NCI-H345 treated with DMSO at 0.1 percent for 48 hours (cell line): Measurements from ENCODE around the gene RFT1.

Source experiments
- DNase-seq: peaks from one replicate; lab custom pipeline; 2025; ENCODE audit not compliant: unreplicated experiment; lab: John Stamatoyannopoulos, UW

RFT1 gene

DNA sequence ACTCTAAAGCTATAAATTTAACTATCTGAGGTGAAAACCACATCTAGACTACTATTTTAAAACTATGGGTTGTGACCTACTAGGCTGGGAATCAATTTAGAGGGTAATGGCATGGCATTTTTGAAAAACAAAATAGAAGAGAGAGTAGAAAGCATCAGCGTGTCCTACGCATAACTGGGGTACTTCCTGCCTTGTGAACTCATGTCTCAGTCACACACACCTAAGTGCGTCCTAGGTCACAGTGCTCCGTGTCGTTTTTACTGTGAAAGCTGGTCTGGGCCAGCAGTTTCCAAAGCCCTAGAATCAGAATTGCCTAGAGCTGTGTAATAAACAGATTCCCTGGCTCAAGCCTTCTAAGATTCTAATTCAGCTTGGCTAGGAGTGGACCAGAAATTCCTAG is 32.3 kb downstream of the RFT1 start:
- no peak for DNase-seq

DNA sequence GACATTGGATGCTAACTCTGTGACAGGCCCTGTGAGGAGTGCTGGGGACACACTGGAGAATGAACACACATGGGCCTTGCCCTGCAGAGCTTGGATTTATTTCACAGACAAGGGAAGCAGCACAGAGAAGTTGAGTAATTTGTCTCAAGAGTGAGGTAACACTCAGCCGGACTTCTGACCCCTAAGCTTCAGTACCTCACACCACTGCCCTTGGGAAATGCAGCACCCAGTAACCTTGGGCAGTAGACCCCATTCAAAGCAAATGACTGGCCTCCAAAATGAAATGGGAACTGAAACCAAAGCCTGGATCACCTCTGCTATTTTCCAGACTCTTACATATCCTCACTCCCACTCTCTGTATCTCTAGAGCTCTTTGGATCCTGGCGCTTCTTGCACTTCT is 37.3 kb downstream of the RFT1 start:
- no peak for DNase-seq

DNA sequence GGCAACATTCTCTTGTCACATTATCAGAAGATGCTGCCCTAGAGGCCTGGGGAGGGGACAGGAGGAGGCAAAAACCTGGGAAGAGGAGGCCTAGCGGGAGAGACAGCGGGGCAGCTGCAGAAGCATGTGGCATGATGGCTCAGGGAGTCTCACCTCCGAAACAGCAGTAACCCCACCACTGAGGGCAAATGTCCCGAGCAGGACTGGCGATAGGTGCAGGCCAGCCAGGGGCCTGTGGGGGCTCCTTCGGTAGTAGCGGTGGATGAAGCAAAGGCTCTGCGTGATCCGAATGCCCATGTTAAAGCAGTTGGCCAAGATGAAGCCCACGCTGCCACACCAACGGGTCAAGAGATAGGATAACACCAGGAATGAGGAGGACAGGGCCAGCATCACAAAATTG is 38.0 kb downstream of the RFT1 start:
- DNase-seq, result no peak

DNA sequence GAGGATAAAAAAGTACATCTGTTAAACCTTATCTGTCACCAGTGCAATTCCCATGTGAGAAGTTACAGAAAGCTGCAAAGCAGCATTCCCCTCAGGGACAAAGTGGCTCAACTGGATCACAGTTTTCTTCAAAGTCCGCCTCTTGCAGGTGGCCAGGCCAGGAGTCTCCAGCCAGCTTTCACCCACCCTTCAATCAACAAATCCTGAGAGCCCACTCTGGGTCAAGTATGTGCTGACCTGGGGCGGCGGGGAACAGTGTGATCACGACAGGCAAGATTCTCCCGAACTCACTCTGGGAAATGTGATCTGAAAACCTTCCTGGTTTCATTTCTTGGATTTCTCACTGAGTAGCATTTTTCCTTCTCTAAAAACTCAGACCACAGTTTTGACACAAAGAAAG is 39.2 kb downstream of the RFT1 start:
- DNase-seq, result no peak

DNA sequence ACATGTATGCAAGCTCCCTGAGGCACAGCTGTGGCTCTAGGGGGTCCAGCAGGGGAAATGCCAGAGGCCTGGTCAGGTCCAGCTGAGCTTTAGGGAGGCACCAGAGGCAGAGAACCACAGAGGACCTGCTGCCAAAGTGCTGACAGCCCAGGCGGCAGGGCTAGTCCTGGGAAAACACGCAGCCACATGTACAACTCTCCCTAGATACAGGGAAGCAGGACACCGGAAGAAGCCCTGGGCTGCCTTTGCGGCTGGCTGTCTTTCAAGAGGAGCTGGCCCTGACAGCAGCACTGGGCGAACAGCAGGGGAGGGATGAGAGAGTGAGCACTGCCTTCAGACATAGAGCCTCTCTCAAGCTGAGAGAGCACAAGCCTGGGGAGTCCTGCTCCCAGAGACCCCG is 40.7 kb downstream of the RFT1 start:
- DNase-seq, result no peak

DNA sequence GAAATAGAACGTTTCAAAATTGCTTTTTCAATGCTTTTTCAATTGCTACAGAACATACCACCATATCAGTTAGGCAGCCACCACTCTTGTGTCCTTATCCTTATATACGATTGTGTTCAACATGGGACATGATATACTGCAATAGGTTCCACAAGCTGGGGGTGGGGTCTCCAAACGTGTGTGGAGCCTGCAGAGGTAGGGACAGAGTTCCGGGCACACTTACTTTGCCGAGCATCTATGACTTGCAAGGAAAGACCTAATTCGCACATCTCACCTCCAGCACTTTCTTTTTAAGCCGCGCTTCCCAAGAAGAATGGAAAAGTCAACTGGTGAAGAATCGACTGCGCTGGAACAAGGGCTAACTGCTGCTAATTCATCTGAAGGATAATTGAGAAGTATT is 44.8 kb downstream of the RFT1 start:
- no peak for DNase-seq

DNA sequence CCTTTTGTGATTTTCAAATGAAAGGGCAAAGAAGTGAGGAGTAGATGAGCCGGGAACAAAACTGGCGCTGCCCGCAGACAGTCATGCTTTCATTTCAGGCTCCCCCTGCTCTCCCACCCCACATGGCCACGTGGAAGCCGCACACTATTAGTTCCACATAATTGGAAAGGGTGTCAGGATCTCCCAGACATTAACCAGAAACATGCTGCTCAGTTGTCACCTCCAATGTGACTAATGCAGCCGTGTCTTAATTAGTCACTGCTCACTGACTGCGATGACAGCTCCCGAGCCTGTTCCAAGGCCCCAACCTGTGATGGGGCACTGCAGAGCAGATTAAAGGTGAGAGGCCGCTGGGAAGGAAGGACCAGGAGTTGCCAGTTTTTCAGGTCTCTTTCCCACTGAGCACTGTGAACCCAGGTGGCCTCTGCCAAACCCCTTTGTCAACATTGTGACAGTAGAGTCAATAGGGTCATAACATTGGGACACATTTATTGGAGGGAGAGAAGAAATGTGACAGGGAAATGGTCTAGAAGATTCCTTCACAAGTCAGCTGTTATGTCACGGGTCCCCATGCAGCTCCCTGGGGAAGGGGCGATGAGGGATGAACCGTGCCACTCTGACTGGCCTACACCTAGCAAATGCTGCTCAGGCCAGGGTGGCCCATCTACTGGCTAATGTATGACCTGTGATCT is 45.8 kb downstream of the RFT1 start:
- no peak for DNase-seq

DNA sequence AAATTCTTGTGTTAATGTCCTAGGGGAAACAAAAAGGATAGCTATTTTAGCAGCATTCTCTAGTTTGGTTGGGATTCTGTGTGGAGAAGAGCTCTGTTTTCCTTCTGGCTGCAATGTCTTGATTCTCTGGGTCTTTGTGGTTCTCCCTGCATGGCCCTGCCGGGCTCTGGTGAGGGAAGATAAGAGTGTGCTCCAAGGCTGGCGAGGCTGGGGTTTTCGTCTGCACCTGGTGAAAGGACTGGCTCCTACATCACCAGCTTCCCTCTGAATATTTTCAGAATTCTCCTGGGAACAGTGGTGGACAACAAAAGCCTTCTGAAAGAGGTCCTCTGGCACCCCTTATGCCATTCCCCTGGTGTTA is 46.3 kb downstream of the RFT1 start:
- no peak for DNase-seq

DNA sequence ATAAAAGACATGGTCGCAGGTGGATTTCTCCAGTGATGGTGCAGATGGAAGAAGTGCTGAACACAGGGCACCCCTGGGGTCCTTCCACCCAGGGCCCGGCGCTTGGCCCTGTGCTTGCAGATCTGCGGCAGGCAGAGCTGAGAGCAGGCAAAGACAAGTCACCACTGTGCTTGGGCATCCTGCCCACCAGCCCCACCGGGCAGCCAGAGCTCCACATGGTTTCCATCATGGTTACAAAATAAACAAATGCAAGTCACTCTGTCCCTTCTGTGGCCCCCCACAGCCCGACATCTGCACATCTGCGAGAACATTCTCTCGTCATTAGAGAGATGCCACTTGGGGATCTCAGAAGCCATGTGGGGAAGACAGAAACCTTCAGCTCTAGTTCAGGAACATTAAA is 46.7 kb downstream of the RFT1 start:
- no peak for DNase-seq

DNA sequence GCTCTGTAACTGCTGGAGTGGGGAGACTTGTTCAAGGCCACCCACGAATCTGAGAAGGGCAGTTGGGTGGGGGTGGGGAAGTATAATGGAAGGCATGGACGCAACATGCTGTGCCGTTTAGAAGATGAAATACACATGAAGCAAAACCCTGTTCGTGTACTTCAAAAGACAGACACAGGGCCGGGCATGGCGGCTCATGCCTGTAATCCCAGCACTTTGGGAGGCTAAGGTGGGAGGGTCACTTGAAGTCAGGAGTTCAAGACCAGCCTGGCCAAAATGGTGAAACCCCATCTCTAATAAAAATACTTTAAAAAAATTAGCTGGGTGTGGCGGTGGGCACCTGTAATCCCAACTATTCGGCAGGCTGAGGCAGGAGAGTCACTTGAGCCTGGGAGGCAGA is 47.5 kb downstream of the RFT1 start:
- no peak for DNase-seq

DNA sequence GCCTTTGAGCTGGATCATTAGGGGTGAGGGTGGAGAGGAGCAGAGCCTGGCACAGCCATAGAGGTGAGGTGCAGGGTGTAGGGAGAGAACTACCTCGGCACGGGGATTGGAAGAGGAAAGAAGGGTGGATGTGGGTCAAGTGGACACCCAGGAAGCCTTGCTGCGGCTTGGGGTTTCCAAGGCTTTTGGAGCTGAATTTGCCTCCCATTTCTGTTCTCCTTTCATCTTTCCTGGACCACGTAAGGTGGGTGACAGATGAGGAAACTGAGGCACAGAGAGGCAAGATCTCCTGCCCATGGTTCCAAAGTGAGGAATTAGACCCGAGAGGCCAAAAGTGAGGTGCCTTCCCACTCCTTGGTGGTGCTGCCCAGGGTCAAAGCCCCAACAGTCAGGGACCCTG is 48.9 kb downstream of the RFT1 start:
- DNase-seq, result no peak

DNA sequence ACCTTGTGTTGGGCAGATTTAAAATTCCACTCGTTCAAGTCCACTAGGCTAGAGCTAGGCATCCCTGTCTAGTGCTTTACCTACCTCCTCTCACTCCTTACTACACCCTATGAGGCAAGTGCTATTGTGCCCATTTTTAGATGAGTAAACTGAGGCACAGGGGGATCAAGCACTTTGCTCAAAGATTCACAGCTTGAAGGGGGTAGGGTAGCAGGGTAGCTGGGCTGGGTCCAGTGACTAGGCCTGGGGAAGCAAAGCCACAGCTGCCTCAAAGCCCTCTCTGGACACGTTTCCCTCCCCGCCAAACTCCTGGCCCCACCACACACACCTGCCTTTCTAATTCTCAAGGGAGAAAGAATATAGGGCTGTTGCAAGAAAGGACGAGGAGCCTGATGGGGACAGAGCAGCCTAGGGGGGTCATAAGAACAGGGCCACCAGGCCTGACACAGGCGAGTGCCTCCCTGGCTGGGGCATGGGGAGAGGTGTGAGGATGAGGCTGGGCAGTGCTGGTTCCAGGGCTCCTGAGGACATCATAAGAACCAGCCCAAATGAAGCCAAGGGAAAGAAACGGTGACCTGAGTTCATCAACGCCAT is 49.5 kb downstream of the RFT1 start:
- no peak for DNase-seq

DNA sequence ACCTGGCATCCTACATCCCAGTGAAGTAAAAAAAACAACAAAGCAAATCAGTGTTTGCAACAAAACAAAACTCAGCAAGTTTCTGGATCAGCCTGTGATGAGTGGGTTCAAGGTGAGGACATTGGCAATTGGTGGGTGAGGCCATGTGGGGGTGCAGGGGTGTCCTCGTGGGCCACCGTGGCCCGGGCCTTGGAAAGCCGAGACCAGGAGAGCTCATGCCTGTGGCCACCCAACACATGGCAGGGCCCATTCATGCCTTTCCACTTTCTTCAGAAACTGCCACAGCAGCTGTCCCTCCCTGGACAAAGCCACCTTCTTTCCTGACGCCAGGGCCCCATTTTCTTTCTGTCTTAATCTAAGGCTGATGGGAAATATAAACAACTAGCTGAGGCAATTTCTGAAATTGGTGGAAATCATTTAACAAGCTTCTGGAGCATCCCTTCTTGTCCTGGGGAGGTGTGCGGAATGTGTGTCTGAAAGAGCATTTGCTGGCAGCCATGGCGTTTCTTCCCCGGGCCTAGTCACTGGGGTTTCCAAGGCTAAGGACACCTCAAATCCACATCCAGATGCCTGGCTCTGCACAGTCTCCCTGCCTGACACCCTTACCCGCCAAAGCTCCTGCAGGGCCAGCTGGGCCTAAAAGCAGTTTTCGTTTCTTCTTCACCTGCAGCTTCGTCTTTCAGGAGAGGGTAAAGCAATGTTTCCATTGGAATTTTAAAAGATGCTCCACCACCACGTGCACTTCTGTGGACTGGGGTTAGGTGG is 50.3 kb downstream of the RFT1 start:
- no peak for DNase-seq

DNA sequence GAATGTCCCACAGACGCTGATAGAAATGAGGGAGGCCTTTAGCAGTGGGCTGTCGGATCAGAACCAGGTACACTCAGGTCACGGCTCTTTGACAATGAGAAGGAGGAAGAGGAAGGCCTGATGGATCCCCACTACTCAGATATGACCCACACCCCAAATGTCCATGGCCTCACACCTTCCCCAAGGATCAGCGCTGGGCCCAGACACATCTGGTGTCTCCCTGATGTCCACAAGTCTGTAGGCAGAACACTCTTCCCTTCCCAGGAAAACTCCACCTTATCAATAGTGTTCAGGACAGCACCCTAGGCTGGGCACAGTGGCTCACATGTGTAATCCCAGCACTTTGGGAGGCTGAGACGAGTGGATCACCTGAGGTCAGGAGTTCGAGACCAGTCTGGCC is 51.1 kb downstream of the RFT1 start:
- no peak for DNase-seq

DNA sequence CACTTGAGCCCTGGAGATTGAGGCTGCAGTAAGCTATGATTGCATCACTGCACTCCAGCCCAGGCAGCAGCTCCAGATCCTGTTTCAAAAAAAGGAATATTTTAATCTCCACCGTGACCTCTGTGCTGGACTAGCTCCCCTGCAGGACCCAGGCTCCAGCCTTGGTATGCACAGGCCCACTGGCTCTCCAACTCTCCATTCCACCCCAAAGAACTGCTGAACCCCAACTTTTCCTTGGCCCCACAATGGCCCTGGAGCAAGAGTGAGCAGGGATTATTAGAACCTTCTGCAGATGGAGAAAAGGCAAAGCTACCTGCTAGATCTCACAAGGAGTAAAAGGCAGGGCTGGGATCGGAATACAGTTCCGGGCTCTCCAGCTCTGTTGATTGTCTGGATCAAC is 51.6 kb downstream of the RFT1 start:
- DNase-seq, result no peak

DNA sequence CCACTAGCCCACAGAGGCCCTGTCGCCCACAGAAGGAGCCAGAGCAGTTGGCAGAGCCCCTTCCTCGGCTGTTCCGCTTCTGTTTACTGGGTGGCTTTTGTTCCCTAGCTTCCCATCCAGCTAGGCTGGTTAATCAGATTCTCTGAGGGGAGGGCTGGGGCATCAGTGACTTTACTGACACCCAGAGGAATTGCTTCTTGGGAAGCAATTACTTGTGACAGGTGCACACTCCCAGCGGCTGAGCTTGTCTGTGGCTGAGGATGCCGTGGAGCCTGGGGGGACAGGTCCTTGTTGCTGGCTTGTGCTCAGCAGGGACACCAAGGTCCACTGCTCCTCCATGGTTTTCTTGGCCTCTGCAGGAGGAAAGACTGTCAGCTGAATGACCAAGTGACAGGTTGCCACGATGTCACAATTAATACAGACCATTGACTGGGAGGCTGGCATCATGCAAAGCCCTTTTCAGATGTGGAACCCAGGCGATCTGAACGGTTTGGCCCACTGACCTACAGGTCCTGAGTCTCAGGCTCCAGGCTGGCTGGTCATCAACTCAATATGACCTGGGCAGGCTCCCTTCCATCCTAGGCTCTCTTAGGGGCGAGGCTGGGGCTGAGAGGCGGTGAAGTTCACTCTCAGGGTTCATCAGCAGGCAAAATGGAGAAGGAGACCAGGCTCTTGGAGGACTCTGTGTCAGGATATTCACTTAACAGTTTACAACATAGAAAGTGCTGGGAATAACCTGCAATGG is 52.6 kb downstream of the RFT1 start:
- no peak for DNase-seq

DNA sequence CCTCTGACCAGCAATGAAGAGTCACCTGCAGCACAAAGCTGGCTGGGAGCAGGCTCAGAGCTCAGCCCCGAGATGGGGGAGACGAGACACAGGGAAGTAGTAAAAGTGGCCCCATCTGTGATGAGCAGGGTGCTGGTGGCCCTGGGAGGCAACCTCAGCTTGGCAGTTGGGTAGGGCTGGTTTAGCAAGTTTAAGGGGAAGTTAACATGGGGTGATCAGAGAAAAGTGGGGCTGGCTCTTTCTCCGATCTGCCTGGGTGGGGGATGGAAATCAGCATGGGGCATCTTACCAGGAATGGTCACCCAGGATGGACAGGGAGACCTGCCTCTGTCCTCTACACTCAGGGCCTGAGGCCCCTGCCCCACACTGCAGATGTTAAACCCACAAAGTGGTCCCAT is 54.5 kb downstream of the RFT1 start:
- no peak for DNase-seq

DNA sequence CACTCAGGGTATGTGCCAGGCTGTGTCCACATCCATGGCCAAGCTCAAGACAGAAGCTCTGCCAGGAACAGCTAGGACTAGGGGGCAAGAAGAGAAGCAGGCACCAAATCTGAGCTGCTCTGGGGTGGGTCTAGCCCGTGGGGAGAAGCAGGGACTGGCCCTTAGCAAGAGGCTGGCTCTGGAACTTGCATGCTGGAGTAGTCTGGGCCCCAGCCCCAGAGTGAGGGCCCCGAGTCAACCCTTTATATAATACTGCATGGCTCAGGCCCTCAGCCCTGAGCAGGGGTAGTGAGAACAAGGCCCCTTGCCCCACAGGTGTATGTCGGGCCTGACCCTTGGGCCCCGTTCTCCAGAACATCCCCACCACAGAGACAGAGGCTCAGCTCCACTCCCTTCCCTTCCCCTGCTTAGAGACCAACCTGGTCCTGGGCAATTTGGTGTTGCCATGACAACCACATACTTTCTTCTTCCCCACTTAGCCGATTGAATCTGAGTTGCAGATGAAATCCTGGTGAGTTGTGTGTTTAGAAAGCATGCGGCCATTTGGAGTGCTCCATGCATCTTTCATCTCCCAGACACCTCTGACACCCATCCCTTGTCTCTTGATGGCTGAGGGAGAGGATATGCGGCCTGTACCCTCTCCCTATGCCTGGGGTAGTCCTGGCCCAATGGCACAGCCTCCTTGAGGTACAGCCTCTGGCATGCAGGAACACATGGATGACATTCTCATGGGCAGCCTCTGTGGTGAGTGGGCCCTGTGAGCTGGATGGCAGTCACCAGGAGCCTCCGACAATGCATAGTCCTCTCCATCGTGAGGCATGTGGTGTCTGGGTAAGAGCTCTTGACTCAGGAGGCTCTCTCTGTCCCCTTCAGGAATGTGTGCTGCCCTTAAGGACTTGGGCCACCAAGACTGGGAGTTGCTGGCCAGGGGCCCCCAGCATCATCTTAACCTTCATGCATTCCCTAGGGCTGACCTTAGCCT is 55.2 kb downstream of the RFT1 start:
- DNase-seq, result no peak

DNA sequence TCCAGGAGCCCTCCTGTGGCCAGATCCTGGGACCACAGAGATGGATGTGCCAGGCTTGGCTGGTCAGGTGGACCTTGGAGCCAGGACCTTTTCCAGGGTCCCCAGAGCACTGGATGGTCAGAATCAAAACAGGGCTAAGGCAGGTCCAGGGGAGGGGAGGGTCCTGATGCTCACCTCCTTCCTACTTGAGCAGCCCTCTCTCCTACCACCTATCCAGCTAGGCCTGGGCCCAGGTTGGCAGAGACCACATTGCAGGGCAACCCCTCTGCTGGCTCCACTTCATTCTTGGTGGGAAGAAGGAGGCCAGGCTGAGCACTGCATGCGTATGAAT is 55.9 kb downstream of the RFT1 start:
- DNase-seq, result no peak

DNA sequence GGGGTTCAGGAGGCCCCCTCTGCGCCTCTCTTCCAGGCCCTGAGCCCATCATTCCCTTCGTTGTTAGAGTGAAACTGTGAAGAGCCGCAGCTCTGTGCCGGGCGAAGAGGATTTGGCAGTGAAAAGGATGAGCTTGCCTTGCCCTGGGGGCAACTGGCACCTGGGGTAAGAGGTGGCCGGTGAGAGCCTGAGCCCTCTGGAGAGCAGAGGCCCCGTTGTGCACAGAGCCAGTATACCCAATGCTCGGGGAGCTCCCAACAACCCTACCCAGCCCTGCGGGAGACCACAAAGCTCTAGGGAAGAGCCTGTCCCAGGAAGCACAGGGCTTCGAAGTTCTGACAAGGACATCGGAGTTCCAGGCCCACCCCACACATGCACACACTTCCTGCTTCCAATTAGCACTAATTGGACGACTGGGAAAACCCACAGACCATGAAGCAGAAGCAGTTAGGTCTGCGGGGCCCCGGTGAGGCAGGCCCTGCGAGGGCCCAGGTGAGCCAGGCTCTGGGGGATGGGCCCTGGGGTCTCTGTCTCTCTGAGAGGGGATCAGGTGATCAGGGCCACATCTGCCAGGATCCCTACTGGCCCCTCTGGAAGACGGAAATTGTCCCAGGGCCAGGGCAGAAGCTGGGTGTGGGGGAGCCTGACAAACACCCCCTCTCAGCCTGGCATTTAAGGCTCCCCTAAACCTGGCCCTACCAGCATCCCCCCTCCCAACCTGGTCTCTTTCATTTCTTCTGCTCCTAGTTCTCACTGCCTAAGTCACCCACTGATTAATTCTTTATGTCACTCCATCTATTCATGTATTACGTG is 56.5 kb downstream of the RFT1 start:
- DNase-seq, result no peak
